HG03457 (cell line): ENCODE data around the gene KSR2.
"Not testable (repeated sequence)": the region's sequence is repeated elsewhere in the genome, so short reads cannot be mapped to it uniquely, and the experiment has no call there.

Experiments used
- ATAC-seq: cut with Tn5 transposase; IDR thresholded peaks from one replicate; pipeline ENCODE4 v1.9.1; 2021; ENCODE audit warnings: moderate number of reproducible peaks; ENCODE audit not compliant: unreplicated experiment

Gene KSR2

DNA sequence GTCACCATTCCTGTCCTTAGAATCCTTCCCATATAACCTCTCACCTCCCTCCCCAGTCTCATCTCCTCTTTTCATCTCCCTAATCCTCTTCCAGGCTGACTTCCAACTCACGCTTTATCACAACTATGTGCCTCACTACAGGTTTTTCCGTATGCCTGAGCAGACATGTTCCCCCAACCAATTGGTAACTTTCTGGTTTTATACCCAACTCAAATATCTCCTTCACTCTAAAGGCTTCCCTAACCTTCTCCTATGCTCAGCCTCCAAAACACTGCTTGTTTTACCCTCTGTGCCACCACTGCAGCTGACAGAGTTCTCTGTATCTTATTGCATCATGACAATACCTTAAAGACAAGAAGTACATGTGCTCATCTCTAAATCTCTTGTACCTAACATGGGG lies 139.7 kb downstream of the KSR2 start:
- ATAC-seq = no peak

DNA sequence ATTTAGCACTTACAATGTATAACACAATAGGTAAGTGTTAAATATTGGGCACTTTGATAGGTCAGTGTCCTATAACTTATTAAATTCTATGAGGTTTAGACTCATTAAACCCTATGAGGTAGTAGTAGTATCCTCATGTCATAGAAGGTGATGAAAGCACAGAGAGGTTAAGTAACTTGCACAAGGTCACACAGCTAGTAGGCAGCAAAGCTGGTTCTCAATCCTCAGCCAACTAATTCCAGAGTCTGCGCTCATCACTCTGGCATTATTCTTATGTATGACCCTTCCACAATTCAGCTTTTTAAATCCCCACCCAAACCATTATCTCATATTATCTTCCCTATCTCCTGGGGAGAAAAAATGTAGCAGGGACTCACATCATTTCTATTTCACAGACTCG lies 141.1 kb downstream of the KSR2 start:
- no peak for ATAC-seq

DNA sequence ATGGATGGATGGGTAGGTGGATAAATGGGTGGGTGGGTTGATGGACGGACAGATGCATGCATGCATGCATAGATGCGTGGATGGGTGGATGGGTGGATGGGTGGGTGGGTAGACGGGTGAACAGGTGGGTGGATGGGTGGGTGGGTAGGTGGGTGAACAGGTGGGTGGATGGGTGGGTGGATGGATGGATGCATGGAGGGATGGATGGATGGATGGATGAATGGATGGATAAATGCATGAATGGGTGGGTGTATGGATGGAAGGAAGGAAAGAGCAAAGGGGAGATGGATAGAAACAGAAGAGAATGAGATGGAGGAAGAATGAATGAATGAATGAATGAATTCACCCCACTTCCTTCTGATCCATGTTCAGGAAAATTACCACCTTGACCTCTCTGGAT lies 143.0 kb downstream of the KSR2 start:
- ATAC-seq = no peak

DNA sequence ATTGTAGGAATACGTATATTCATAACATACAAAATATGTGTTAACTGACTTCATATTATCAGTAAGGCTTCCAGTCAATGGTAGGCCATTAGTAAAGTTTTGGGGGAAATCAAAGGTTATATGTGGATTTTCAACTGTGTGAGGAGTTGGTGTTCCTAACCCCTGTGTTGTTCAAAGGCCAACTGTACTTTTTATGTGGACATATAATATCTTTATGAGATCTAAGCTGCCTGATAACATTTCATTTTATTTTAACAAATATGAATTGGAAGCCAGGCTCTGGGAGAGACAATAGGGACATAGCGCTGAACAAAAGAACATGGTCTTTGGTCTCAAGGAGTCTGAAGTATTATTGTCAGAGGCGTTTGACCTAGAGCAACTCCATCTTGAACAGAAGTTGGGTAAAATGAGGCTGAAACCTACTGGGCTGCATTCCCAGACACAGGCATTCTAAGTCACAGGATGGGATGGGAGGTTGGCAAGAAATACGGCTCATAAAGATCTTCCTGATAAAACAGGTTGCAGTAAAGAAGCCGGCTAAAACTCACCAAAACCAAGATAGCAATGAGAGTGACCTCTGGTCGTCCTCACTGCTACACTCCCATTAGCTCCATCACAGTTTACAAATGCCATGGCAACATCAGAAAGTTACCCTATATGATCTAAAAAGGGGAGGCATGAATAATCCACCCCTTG lies 147.2 kb downstream of the KSR2 start:
- no peak for ATAC-seq

DNA sequence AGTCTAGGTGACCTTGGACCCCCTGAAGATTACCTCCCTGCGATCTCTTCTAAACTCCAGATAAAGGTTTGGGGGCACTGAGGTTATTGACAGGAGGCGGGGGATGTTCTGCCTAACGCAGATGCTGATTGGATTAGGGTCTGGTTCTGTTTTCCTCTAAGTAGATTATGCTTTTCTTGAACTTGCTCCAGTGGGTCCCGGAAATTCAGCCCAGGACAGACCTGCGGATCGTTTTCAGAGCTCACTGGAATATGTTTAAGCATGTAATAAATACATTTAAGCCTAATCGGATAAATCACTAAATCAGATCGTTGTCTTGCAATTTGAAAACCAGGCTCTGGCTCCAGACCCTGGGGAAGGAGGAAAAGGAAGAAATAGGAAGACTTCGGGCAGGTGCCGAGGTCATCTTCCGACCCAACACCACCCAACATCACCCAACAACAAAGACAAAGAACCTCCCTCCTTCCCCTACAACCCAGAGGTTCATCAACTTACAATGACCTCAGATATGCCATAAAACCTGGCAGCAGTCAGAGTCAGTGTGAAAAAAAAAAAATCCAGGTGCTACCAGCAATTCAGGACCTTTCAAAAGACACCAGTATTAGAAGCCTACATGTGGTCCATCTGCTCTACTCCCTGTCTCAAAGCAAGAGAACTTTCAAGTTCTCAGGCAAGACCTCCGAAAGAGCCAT lies 148.4 kb downstream of the KSR2 start:
- no peak for ATAC-seq

DNA sequence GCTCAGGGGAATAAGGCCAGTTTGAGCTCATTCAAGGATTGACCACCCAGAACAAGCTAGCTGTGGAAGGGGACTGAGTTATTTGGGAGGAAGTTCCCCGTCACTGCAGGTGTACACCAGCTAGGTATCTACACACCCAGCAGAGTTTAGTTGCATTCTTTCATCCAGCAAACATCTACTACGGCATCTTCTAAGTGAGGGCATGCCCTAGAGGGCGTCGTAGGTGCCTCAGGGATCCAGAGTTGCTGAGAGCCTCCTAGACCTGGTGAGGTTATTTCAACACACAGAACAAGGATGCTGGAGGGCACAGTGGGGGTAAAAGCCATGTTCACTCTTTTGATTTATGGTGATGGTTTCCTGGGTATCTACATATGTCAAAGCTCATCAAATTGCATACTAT lies 149.6 kb downstream of the KSR2 start:
- ATAC-seq = no peak

DNA sequence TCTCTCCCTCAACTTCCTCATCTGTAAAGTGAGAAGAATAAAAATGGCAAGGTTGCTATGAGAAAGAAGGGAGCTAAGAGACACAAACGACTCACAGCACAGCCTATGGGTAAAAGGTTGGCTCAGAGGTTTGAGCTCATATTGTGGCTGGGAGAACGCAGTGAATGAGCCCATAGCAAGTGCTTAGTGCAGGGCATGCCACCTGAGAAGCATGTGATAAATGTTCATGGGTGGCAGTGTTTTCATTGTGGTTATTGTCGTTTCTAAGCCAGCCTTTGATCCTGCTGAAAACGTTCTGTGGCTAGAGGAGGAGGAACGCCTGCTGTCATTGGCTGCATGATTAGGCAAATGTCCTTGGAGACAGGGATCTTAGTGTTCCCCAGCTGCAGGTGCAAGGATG lies 150.4 kb downstream of the KSR2 start:
- no peak for ATAC-seq

DNA sequence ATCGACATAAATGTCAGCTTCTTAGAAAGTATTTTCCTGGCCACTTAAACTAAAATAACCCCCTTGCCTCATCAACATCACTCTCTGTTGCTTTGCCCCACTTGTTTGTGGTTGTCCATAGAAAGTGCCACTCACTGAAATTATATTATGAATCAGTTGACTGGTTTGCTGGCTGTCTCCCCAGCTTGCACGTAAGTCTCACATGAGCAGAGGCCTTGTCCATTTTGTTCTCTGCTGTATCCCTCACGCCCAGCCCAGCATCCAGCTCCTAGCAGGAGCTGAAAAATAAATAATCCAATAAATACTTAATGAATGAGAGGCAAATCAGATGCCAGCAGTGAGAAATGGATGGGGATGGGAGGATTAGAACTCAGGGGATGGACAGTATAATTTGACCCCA lies 159.3 kb downstream of the KSR2 start:
- no peak for ATAC-seq

DNA sequence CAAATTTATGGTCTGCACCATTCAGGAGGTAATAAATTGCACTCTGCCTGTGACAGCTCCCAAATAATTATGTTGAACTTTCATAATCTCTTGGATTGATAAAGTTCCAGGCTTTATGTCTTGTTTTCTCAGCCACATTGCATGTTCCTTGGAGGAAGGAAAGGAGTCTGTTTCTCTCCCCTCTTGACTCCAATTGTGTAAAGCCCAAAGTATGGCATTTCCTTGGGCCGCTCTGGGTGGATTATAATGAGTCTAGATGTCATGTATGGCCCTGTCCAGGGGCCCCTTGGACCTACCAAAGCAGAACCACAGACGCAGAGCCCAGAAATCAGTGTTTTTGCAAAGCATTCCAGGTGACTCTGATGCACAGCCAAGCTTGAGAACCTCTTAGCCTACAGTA lies 160.8 kb downstream of the KSR2 start:
- ATAC-seq = no peak

DNA sequence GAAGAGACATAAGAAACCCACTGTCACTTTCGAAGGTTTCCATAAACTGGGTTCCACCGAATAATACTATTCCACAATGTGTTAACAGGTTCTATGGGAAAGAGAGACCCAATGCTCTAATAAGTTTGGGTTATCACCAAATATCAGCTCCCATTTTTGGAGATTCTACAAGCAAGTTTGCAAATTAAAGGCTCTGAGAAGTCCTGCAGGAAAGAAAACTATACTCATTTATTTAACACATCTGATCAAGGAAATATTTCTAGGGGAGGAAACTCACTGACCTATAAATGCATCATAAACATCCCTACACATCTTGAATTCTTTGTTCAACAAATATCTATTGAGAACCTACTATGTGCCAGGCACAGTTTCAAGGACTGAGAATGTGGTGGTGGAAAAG lies 161.4 kb downstream of the KSR2 start:
- no peak for ATAC-seq

DNA sequence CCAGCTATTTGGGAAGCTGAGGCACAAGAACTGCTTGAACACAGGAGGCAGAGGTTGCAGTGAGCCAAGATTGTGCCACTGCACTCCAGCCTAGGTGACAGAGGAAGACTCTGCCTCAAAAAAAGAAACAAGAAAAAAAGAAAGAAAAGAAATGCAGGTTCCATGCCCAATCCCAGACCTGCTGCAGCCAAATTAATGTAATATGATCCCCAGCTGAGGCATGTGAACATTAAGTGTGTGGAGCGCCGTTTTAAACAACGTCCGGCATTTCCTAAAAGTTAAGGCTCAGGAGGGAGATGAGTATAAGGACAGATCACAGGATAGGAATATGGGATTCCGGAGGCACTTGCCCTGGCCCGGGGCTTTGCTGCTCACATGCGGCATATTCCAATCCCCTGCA lies 162.9 kb downstream of the KSR2 start:
- no peak for ATAC-seq

DNA sequence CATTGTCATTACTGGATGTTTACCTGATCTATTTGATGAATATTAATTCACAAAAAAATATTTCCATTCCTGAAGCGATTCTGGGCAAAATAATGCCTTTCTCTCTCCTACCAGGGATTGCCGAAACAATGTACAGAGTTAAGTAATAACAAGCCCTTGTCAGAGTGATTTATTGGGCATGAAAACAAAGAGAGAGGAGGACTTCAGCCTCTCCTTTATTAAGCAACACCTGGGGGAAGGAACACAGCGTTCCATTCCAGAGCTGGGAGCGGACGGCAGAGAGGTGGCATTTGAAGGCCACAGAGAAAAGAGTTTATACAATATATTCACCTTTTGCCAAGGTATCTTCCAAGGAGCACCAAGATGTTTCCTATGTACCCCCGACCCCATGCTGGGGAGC lies 165.8 kb downstream of the KSR2 start:
- ATAC-seq = no peak

DNA sequence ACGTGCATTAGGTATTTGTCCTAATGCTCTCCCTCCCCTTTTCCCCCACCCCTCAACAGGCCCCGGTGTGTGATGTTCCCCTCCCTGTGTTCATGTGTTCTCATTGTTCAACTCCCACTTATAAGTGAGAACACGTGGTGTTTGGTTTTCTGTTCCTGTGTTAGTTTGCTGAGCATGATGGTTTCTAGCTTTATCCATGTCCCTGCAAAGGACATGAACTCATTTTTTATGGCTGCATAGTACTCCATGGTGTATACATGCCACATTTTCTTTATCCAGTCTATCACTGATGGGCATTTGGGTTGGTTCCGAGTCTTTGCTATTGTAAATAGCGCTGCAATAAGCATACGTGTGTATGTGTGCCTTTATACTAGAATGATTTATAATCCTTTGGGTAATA lies 168.1 kb downstream of the KSR2 start:
- not testable (repeated sequence) for ATAC-seq

DNA sequence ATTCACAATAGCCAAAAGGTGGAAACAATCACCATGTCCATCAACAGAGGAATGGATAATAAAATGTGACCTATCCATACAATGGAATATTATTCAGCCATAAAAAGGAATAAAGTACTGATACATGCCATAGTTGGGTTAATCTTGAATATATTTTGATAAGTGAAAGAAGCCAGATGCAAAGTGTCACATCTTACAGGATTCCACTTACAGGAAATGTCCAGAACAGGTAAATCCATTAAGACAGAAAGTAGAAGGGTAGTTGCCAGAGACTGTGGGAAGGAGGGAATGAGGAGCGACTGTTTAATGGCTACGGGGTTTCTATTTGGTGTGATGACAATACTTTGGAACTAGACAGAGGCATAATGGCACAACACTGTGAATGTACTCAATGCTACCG lies 171.6 kb downstream of the KSR2 start:
- ATAC-seq = no peak

DNA sequence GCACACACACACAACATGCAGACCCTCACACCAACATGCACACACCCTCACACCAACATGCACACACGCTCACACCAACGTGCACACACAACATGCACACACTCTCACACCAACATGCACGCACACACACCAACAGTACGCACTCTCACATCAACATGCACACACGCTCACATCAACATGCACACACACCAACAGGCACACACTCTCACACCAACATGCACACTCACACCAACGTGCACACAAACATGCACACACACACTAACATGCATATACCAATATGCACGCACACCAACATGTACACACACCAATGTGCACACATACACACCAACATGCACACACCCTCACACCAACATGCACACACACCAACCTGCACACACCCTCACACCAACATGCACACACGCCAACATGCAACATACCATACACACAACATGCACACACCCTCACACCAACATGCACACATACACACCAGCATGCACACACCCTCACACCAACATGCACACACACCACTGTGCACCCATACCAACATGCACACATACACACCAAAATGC lies 175.8 kb downstream of the KSR2 start:
- ATAC-seq = no peak

DNA sequence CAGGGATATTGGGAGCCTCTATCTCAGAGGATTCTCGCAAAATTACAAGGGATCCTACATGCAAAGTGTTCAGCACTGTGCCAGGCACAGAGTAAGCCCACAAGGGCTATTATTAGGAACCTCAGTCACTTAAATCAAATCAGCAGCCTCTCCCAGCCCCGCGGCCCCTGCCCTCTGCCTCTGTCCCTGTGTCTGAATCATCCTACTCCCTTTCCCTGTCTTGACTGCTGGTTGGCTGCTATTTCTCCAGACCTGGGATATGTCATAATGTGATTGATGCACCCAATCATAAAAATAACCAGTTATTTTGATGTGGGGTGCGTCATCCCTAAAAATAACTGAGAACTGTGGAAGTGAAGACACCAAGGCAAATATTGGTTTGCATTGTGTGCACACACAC lies 176.3 kb downstream of the KSR2 start:
- no peak for ATAC-seq

DNA sequence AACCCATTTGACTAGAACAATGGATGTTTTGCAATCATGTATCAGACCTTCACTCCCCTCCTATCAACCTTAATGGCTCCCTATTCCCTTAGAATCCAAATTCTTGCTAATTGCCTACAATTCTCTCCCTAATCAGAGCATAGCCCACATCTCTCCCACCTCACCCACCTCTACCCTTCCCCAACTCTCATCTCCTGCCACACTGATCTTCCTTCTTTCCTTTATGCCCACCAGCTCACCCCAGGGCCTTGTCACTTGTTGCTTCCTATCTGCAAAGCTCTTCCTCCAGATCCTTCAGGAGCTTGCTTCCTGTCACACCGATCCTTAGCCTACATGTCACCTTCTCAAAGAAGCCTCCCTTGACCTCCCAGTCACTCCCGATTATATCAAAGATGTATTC lies 177.8 kb downstream of the KSR2 start:
- ATAC-seq = no peak

DNA sequence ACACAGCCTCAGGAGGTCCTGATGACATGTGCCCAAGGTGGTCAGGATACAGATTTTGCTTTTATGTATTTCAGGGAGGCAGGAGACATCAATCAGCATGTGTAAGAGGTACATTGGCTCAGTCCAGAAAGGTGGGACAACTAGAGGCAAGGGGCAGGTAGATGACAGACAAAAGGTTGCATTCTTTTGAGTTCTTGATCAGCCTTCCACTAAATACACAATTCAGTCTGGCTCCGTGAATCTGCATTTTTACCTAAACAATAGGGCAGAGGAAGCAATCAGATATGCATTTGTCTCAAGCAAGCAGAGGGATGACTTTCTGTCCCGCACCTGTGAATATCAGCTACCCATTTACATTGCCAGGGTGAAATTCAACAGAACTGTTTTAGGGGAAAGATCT lies 178.6 kb downstream of the KSR2 start:
- no peak for ATAC-seq

DNA sequence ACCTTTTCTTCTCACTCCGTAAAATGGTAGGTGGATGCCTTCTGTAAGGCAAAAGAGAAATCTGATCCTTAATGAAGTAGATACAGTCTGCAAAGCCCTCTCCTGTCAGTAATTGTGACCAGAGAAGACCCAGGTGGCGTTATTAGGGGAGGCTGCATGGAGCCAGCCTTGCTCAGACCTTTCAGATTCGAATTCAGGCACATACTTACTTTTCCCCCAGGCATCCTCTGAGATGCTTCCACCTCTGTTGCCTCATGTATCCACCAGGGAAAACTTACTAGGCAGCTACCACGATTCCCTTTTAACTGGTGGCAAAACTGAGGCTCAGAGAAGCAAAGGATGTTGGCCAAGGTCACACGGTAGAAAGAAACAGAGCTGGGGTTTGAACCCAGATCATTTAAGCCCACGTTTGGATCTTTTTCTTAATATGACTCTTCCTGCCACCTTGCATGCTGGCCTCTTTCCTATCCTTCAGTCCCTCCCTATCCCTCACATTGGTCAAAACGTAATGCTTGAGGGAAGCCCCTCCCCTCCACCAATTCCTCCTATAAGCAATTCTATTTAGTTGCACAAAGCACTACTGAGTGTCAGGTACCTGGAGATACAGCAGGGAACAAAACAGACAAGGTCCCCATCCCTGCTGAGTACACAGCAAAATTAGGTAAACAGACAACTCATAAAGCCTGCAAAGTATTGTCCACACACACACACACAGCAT lies 179.4 kb downstream of the KSR2 start:
- no peak for ATAC-seq

DNA sequence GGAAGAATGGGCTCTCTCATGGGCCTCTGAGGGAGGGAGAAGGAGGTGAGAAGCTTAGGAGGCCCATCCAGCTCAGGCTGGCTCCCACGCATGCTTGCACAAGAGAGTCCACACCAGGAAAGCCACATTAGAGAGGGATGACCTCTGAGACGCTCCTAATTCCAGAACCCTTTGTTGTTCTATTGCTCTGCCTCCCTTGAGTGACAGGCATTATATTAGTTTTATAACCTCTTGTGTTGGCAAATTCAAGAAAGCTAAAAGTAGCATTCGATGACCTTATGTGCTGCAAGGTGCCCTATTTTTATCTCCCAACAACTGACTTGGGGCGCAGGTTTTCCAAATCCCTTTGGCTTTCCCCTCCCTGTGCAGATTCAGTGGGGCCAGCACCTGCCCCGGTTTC lies 190.1 kb downstream of the KSR2 start:
- no peak for ATAC-seq

DNA sequence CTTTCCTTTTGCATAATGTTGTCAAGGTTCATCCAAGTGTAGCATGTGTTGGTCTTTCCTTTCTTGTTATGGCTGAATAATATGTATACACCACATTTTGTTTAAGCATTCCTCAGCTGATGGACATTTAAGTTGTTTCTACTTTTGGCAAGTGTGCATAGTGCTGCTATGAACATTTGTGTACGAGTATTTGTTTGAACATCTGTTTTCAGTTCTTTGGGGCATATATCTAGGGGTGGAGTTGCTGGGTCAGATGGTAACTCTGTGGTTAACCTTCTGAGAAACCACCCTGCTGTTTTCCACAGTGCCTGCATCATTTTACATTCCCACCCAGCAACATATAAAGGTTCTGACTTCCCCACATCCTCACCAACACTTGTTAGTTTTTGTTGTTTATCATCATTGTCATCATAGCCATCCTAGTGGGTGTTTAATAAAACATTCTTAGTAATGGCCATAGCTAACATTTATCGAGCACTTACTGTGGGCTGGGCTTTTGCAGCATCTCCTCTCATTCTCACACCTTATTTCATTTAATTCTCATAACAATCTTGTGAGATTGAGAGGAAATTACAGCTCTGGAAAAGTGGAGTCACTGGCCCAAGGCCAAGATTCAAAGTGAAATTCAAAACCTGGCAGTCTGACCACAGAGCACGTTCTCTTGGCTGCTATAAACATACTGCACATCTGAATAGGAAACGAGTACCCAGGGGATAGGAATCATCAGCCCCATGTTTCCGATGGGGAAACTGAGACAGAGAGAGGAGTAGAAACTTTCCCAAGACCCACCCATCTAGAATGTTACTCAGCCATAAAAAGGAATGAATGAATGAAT lies 193.6 kb downstream of the KSR2 start:
- ATAC-seq = no peak
